Tibial artery (tissue), 4 donors: ENCODE measurements around the gene TMEM192.

Experiments used
- DNase-seq, 2 donors: peaks; one replicate each; pipeline ENCODE4 v3.0.0-alpha.2; 2019
- H3K27ac ChIP-seq, 2 donors: fragments of 200-600 bp; sonication (generic) in 1 of 2; 1 replicate in 1 of 2; 2 replicates in 1 of 2; pipeline ENCODE4 v1.5.1; 2018 to 2019; ENCODE audit warnings: mild to moderate bottlenecking in 1 of 2
- H3K27me3 ChIP-seq, 2 donors: fragments of 200-600 bp; sonication (generic) in 1 of 2; one replicate each; pipeline versions ENCODE4 v1.5.1 to v1.6.0; 2016 to 2019
- H3K36me3 ChIP-seq, 3 donors: fragments of 200-600 bp; sonication (generic) in 2 of 3; one replicate each; pipeline ENCODE4 v1.5.1; 2016 to 2019; ENCODE audit warnings: mild to moderate bottlenecking in 2 of 3
- H3K4me1 ChIP-seq, 4 donors: fragments of 200-600 bp; sonication (generic) in 2 of 4; 1 replicate in 3 of 4; 2 replicates in 1 of 4; pipeline ENCODE4 v1.5.1; 2016 to 2019
- H3K4me3 ChIP-seq, 2 donors: fragments of 200-600 bp; sonication (generic) in 1 of 2; 1 replicate in 1 of 2; 2 replicates in 1 of 2; pipeline ENCODE4 v1.5.1; 2018 to 2019; ENCODE audit warnings: mild to moderate bottlenecking in 2 of 2
- H3K9me3 ChIP-seq, 3 donors: fragments of 200-600 bp; sonication (generic) in 1 of 3; one replicate each; pipeline ENCODE4 v1.5.1; 2016 to 2019
- intact Hi-C: fragments of 100-400 bp; cut with DNase I; formaldehyde crosslinking; loops from one replicate; pipeline ENCODE4 v1.15.0; 2023; ENCODE audit warnings: low total_unique reads
- TF ChIP-seq, protein P1 (sequence below), 2 experiments: fragments of 200-600 bp in 1 of 2; fragments of 450-650 bp in 1 of 2; IDR thresholded peaks; one replicate each; pipeline ENCODE4 v1.5.1; 2017 to 2019; ENCODE audit warnings: antibody characterized with exemption in 2 of 2, mild to moderate bottlenecking in 1 of 2, moderate library complexity in 1 of 2

Gene TMEM192

DNA sequence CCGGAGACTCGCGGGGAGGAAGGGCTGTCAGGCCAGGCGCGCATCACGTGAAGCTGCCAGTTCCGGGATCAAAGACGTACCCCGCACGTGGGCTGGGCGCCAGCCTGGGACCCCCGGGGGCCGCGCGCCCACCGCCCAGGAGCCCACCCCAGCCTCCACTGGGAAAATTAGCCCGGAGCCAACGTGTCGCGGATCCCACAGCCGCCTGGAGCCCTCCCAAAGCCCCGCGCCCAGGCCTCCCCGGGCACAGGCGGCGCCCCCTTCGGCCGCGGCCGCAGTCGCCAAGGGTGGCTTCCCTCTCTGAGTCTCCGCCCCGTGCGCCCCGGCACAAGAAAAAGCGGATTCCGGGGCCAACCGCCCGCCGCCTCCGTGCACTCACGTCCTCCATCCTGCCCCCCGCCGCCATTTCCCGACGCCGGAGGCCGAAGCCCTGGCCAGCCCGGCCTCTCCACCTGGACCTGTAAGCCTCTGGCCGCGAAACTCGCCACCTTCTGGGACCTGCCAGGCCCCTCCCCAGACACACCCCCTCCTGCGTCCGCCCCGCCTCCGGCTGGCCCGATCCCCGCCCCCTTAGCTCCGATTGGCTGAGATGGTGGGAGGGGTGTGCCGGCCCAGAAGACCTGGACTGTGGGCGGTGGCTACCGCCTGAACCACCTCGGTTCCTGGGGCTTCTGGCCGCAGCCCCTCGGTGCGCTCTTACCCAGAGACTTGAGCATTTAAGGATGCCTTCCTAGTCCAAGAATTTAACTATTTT, at the start of gene TMEM192:
Gene TMEM192, minus strand, starts transcription at position 493 of the 754 bp plus-strand sequence. Its CDS starts 87 bp downstream, at position 406.
- TF ChIP-seq, protein P1, sequence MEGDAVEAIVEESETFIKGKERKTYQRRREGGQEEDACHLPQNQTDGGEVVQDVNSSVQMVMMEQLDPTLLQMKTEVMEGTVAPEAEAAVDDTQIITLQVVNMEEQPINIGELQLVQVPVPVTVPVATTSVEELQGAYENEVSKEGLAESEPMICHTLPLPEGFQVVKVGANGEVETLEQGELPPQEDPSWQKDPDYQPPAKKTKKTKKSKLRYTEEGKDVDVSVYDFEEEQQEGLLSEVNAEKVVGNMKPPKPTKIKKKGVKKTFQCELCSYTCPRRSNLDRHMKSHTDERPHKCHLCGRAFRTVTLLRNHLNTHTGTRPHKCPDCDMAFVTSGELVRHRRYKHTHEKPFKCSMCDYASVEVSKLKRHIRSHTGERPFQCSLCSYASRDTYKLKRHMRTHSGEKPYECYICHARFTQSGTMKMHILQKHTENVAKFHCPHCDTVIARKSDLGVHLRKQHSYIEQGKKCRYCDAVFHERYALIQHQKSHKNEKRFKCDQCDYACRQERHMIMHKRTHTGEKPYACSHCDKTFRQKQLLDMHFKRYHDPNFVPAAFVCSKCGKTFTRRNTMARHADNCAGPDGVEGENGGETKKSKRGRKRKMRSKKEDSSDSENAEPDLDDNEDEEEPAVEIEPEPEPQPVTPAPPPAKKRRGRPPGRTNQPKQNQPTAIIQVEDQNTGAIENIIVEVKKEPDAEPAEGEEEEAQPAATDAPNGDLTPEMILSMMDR (IDR thresholded peaks at IDR 0.05), result peak; percentile 22 to 37
- H3K4me3 ChIP-seq, result peak within 1 kb of the TSS; percentile 87 to 99
- peak; percentile 92 to 97 for DNase-seq
- no peaks in the 10 kb centered on the region for H3K9me3 ChIP-seq
- peak within 1 kb of the TSS; percentile 89 to 97 for H3K27ac ChIP-seq
- H3K4me1 ChIP-seq, result peaks cover 0 to 6% (median 0%) of the 10 kb centered on the region in 4 donors
- intact Hi-C loops, result no loop called here
- no peaks in the 10 kb centered on the region for H3K36me3 ChIP-seq
- no peaks in the 10 kb centered on the region for H3K27me3 ChIP-seq

DNA sequence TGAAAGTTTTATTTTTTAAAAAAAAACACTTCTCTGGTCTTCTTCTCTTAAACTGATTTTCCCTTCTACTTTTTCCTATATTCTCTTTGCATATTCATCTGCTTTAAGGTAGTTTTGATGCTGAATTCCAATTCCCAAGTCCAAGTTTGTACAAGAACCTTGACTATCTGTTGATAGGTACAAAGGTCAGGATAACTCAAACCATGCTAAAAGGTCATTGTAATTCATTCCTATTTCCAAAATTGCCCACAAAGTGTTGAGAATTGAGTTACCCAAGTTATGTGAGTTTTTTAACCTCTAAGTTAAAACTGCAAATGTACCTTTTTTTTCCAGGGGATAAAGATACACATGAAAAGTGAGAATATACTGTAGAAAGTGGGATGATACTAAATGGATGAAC, 46.1 kb upstream of the TMEM192 start:
- TF ChIP-seq, protein P1 (IDR thresholded peaks at IDR 0.05), result no peak
- Histone ChIP-seq H3K36me3 (no peaks in the 10 kb centered on the region), H3K9me3 (peaks cover 0 to 11% (median 0%) of the 10 kb centered on the region in 3 donors), H3K4me3 (no peak overlapping the region), H3K27me3 (no peaks in the 10 kb centered on the region), H3K4me1 (no peaks in the 10 kb centered on the region), H3K27ac (no peak overlapping the region)
- no peak for DNase-seq
- intact Hi-C loops, result no loop called here

DNA sequence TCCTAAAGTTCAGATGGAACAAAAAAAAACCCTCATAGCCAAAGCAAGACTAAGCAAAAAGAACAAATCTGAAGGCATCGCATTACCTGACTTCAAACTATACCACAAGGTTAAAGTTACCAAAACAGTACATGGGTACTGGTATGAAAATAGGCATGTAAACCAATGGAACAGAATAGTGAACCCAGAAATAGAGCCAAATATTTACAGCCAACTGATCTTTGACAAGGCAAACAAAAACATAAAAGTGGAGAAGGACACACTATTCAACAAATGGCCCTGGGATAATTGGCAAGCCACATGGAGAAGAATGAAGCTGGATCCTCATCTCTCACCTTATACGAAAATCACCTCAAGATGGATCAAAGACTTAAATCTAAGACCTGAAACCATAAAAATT, 44.2 kb upstream of the TMEM192 start:
- intact Hi-C loops, result no loop called here
- TF ChIP-seq, protein P1 (IDR thresholded peaks at IDR 0.05), result no peak
- no peaks in the 10 kb centered on the region for H3K36me3 ChIP-seq
- no peak overlapping the region for H3K27ac ChIP-seq
- no peak overlapping the region for H3K4me3 ChIP-seq
- no peaks in the 10 kb centered on the region for H3K27me3 ChIP-seq
- no peaks in the 10 kb centered on the region for H3K4me1 ChIP-seq
- peaks cover 0 to 11% (median 0%) of the 10 kb centered on the region in 3 donors for H3K9me3 ChIP-seq
- DNase-seq, result no peak

DNA sequence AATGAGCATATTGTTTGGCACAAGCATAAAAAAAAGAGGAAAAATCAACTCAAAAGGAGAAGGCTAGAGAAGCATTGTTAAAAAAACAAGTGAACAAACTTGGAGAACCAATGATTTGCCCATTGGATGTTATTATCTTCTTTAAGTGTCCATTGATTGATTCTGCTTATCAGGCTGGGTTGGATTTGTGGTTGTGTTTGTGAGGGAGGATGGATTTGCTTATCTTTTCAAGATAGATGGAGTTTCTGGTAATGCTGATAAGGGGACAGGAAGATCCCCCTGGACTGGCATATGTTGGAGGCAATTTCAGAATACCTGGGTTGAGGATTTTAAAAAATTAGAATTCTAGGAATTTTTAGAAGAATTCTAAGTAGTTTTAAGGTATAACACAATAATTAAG, 41.8 kb upstream of the TMEM192 start:
- no peaks in the 10 kb centered on the region for H3K4me1 ChIP-seq
- TF ChIP-seq, protein P1 (IDR thresholded peaks at IDR 0.05), result no peak
- no peaks in the 10 kb centered on the region for H3K27me3 ChIP-seq
- peaks cover 0 to 11% (median 0%) of the 10 kb centered on the region in 3 donors for H3K9me3 ChIP-seq
- intact Hi-C loops, result no loop called here
- H3K36me3 ChIP-seq, result no peaks in the 10 kb centered on the region
- no peak overlapping the region for H3K27ac ChIP-seq
- no peak overlapping the region for H3K4me3 ChIP-seq
- DNase-seq, result no peak

DNA sequence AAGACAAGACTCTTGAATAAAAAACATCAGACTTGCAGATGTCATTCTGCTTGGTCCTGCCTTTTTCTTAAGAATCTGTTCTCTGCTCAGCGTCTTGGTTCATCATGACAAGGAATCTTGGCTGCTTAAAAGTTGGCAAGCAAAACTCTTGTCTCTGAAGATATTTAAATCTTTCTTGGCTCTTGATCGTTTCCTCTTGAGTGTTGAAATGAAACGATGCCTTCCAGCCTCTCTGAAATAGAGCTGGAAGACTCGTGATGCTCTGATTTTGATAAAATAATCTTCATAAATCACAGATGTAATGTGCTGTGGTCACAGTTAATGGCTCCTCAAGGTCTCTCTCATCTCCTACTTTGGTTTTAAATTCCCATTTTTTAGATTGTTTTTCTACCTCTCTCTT, 39.9 kb upstream of the TMEM192 start:
- H3K4me1 ChIP-seq, result no peaks in the 10 kb centered on the region
- peaks cover 0 to 4% (median 0%) of the 10 kb centered on the region in 3 donors for H3K9me3 ChIP-seq
- no peak for DNase-seq
- H3K27ac ChIP-seq, result no peak overlapping the region
- TF ChIP-seq, protein P1 (IDR thresholded peaks at IDR 0.05), result no peak
- H3K4me3 ChIP-seq, result no peak overlapping the region
- intact Hi-C loops, result no loop called here
- H3K27me3 ChIP-seq, result no peaks in the 10 kb centered on the region
- H3K36me3 ChIP-seq, result no peaks in the 10 kb centered on the region
